Keratinocyte (primary cell): ENCODE data around the gene CXCL16.

Experiments
- EZH2 ChIP-seq: IDR thresholded peaks from one replicate; pipeline ENCODE4 v1.6.1; 2012; ENCODE audit warnings: inconsistent platforms, mild to moderate bottlenecking, low read length, moderate library complexity
- TF ChIP-seq, protein P1 (sequence below), 3 experiments: IDR thresholded peaks in 1 of 3; conservative IDR thresholded peaks in 1 of 3; optimal IDR thresholded peaks in 1 of 3; 2 replicates in 2 of 3; 3 replicates in 1 of 3; pipeline versions ENCODE3 to v1.5.1; 2011; ENCODE audit warnings: low read length in 3 of 3, mild to moderate bottlenecking in 3 of 3, moderate library complexity in 2 of 3, control low read depth in 1 of 3, inconsistent platforms in 1 of 3; ENCODE audit not compliant: insufficient read depth in 2 of 3; ENCODE audit errors: extremely low read depth in 1 of 3

DNA sequence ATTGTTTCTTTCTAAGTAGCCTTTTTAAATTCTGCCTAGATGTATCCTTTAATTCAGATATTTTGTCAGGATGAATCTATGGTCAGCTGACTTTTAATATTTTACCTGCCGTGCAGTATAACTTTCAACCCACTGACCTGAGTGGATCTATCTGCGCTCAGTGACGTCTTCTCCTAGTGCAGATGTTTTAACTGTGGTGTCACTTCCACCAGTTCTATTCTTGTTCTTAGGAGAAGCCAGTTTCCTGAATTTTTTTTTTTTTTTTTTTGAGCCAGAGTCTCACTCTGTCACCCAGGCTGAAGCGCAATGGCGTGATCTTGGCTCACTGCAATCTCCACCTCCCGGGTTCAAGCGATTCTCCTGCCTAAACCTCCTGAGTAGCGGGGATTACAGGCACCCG, 27.0 kb upstream of the CXCL16 start:
- TF ChIP-seq, protein P1, sequence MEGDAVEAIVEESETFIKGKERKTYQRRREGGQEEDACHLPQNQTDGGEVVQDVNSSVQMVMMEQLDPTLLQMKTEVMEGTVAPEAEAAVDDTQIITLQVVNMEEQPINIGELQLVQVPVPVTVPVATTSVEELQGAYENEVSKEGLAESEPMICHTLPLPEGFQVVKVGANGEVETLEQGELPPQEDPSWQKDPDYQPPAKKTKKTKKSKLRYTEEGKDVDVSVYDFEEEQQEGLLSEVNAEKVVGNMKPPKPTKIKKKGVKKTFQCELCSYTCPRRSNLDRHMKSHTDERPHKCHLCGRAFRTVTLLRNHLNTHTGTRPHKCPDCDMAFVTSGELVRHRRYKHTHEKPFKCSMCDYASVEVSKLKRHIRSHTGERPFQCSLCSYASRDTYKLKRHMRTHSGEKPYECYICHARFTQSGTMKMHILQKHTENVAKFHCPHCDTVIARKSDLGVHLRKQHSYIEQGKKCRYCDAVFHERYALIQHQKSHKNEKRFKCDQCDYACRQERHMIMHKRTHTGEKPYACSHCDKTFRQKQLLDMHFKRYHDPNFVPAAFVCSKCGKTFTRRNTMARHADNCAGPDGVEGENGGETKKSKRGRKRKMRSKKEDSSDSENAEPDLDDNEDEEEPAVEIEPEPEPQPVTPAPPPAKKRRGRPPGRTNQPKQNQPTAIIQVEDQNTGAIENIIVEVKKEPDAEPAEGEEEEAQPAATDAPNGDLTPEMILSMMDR (optimal IDR thresholded peaks at IDR 0.05 in 1 of 3, IDR thresholded peaks at IDR 0.05 in 1 of 3, conservative IDR thresholded peaks at IDR 0.05 in 1 of 3; ENCODE audit: extremely low read depth in 1 of 3, insufficient read depth in 2 of 3, low read length in 3 of 3), result no peak
- no peak for TF ChIP-seq EZH2
